HepG2 (cell line): ENCODE data around the gene ABCC10. TPM values are rescaled to one million over a fixed set of nuclear protein-coding genes. Genes with fewer than 3 reads are reported as not detected.

Experiments used
- AHR ChIP-seq: IDR thresholded peaks from 2 replicates; pipeline ENCODE4 v1.6.1; 2018; ENCODE audit warnings: missing genetic modification reagents, missing compliant biosample characterization
- ATF7 ChIP-seq, 2 experiments: fragments of 450-650 bp in 1 of 2; sonication (generic) in 1 of 2; formaldehyde crosslinking in 1 of 2; IDR thresholded peaks; 2 replicates each; pipeline versions ENCODE4 v1.4.0 to v1.6.1; 2016 to 2020; ENCODE audit warnings: antibody characterized with exemption in 1 of 2, mild to moderate bottlenecking in 1 of 2, missing genetic modification reagents in 1 of 2
- ATRX ChIP-seq: sonication (generic); formaldehyde crosslinking; IDR thresholded peaks from 2 replicates; pipeline ENCODE4 v1.4.0; 2020; ENCODE audit warnings: missing genetic modification reagents, borderline replicate concordance
- CC2D1A ChIP-seq: sonication (generic); formaldehyde crosslinking; IDR thresholded peaks from 2 replicates; pipeline ENCODE4 v1.8.1; 2023; ENCODE audit warnings: mild to moderate bottlenecking, missing genetic modification reagents
- ETV6 ChIP-seq: sonication (generic); formaldehyde crosslinking; conservative IDR thresholded peaks from 2 replicates; pipeline ENCODE4 v1.4.0; 2020; ENCODE audit warnings: missing genetic modification reagents
- HOMEZ ChIP-seq: IDR thresholded peaks from 2 replicates; pipeline ENCODE4 v1.6.1; 2016; ENCODE audit warnings: low read depth
- KDM2A ChIP-seq: sonication (generic); formaldehyde crosslinking; IDR thresholded peaks from 2 replicates; pipeline ENCODE4 v1.4.0; 2020; ENCODE audit warnings: low read depth, missing genetic modification reagents, borderline replicate concordance
- MBD4 ChIP-seq: IDR thresholded peaks from 2 replicates; pipeline ENCODE4 v1.6.1; 2012; ENCODE audit warnings: low read length, inconsistent platforms, borderline replicate concordance
- MTF1 ChIP-seq: sonication (generic); formaldehyde crosslinking; IDR thresholded peaks from 2 replicates; pipeline ENCODE4 v1.5.0; 2020; ENCODE audit warnings: missing genetic modification reagents
- PITX1 ChIP-seq: sonication (generic); formaldehyde crosslinking; IDR thresholded peaks from 2 replicates; pipeline ENCODE4 v1.5.1; 2020; ENCODE audit warnings: mild to moderate bottlenecking, missing genetic modification reagents
- RBM22 ChIP-seq: fragments of 200-400 bp; formaldehyde crosslinking; optimal IDR thresholded peaks from 2 replicates; pipeline ENCODE3; 2017; ENCODE audit warnings: mild to moderate bottlenecking, low read length, moderate library complexity
- TSC22D2 ChIP-seq: sonication (generic); formaldehyde crosslinking; IDR thresholded peaks from 2 replicates; pipeline ENCODE4 v1.5.1; 2020; ENCODE audit warnings: missing genetic modification reagents, mild to moderate bottlenecking, borderline replicate concordance
- ZBTB14 ChIP-seq: sonication (generic); formaldehyde crosslinking; IDR thresholded peaks from 2 replicates; pipeline ENCODE4 v1.4.0; 2020; ENCODE audit warnings: missing genetic modification reagents
- ZC3H13 ChIP-seq: sonication (generic); formaldehyde crosslinking; IDR thresholded peaks from 2 replicates; pipeline ENCODE4 v1.8.1; 2023; ENCODE audit warnings: mild to moderate bottlenecking, missing genetic modification reagents, moderate library complexity
- ZFP36L2 ChIP-seq: sonication (generic); formaldehyde crosslinking; IDR thresholded peaks from 2 replicates; pipeline ENCODE4 v1.4.0; 2020; ENCODE audit warnings: missing genetic modification reagents
- ZKSCAN1 ChIP-seq: fragments of 150-350 bp; IDR thresholded peaks from 2 replicates; pipeline ENCODE4 v1.6.1; 2014; ENCODE audit warnings: low read length
- ZNF138 ChIP-seq: sonication (generic); formaldehyde crosslinking; IDR thresholded peaks from 2 replicates; pipeline ENCODE4 v1.5.0; 2020; ENCODE audit warnings: mild to moderate bottlenecking, low read depth, missing genetic modification reagents
- ZNF350 ChIP-seq: sonication (generic); formaldehyde crosslinking; IDR thresholded peaks from 2 replicates; pipeline ENCODE4 v1.4.0; 2020; ENCODE audit warnings: mild to moderate bottlenecking, low read depth, missing genetic modification reagents, borderline replicate concordance
- ZNF570 ChIP-seq: sonication (generic); formaldehyde crosslinking; IDR thresholded peaks from 2 replicates; pipeline ENCODE4 v1.4.0; 2020; ENCODE audit warnings: mild to moderate bottlenecking, missing genetic modification reagents, borderline replicate concordance
- ZNF670 ChIP-seq: sonication (generic); formaldehyde crosslinking; IDR thresholded peaks from 2 replicates; pipeline ENCODE4 v1.8.0; 2022; ENCODE audit warnings: mild to moderate bottlenecking, missing genetic modification reagents, borderline replicate concordance
- ZNF780A ChIP-seq: sonication (generic); formaldehyde crosslinking; IDR thresholded peaks from 2 replicates; pipeline ENCODE4 v1.8.0; 2022; ENCODE audit warnings: mild to moderate bottlenecking, missing genetic modification reagents, moderate library complexity
- ZZZ3 ChIP-seq: sonication (generic); formaldehyde crosslinking; IDR thresholded peaks from 2 replicates; pipeline ENCODE4 v1.4.0; 2020; ENCODE audit warnings: missing genetic modification reagents, mild to moderate bottlenecking, borderline replicate concordance
- polyA plus RNA-seq, 8 experiments: library from polyadenylated mRNA; depleted of rRNA in 3 of 8; stranded (reverse) in 7 of 8; unstranded in 1 of 8; fragments of >200 nt; fragmentation: Illumina TruSeq in 4 of 8; extraction: Trizol in 4 of 8; gene quantifications; 2 replicates each; pipeline versions ENCODE4 v1.2.1 to v1.2.3, GENCODE V29; 2011 to 2016; ENCODE audit warnings: low read depth in 4 of 8, missing spikeins in 1 of 8, mixed read lengths in 1 of 8; ENCODE audit not compliant: insufficient read depth in 1 of 8
- total RNA-seq, 5 experiments: library from RNA; depleted of rRNA; stranded (reverse); fragments of >200 nt; fragmentation: Illumina TruSeq; extraction: Trizol; gene quantifications; 2 replicates each; pipeline ENCODE4 v1.2.3, GENCODE V29; 2016; ENCODE audit warnings: low read depth in 1 of 5
- TF ChIP-seq, protein P1 (sequence below): fragments of 450-650 bp; IDR thresholded peaks from 2 replicates; pipeline ENCODE4 v1.6.1; 2017; ENCODE audit warnings: mild to moderate bottlenecking
- TF ChIP-seq, protein P2 (sequence below): sonication (generic); formaldehyde crosslinking; IDR thresholded peaks from 2 replicates; pipeline ENCODE4 v1.8.1; 2023; ENCODE audit warnings: mild to moderate bottlenecking, missing genetic modification reagents

ABCC10 gene
- total and polyA plus RNA-seq, 2 of the 13 experiments (the other 11 are each of a cell fraction or from before 2014, with no cell fraction given), result 16.0 to 24.3 TPM

DNA sequence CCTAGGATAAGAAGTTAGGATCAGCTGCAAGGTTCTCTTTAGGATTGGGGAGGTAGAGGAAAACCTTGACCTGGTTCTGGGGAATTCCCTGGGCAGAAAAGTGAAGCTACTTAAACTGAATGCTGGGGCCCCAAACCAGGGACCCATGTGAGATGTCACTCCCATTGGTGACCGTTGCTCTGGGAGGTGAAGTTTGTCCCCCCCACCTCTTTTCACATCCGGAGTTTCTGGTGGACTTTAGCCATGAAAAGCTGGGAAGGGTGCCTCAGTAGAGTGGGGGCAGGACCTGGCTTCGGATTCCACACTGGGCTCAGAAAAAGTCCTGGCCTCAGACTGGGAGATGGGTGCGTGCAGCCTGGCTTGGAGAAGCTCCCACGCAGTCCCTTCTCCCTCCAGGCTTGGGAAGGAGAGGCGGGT is 63.2 kb downstream of the ABCC10 start (continued):
- TF ChIP-seq HOMEZ, result peak; percentile 95
- TF ChIP-seq PITX1 (CRISPR knock-in tag), result no peak; the same call in 1 of the 2 replicates
- TF ChIP-seq RBM22, result no peak
- no peak for TF ChIP-seq ZNF780A (CRISPR knock-in tag)
- TF ChIP-seq ZNF138, result no peak
- no peak; the same call in 1 of the 2 replicates for TF ChIP-seq KDM2A (CRISPR knock-in tag)
- no peak for TF ChIP-seq ZZZ3 (CRISPR knock-in tag)
- TF ChIP-seq, protein P1, sequence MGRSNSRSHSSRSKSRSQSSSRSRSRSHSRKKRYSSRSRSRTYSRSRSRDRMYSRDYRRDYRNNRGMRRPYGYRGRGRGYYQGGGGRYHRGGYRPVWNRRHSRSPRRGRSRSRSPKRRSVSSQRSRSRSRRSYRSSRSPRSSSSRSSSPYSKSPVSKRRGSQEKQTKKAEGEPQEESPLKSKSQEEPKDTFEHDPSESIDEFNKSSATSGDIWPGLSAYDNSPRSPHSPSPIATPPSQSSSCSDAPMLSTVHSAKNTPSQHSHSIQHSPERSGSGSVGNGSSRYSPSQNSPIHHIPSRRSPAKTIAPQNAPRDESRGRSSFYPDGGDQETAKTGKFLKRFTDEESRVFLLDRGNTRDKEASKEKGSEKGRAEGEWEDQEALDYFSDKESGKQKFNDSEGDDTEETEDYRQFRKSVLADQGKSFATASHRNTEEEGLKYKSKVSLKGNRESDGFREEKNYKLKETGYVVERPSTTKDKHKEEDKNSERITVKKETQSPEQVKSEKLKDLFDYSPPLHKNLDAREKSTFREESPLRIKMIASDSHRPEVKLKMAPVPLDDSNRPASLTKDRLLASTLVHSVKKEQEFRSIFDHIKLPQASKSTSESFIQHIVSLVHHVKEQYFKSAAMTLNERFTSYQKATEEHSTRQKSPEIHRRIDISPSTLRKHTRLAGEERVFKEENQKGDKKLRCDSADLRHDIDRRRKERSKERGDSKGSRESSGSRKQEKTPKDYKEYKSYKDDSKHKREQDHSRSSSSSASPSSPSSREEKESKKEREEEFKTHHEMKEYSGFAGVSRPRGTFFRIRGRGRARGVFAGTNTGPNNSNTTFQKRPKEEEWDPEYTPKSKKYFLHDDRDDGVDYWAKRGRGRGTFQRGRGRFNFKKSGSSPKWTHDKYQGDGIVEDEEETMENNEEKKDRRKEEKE, result no peak
- no peak for TF ChIP-seq ZFP36L2 (CRISPR knock-in tag)
- TF ChIP-seq ZC3H13 (CRISPR knock-in tag), result 0 out of 2 replicates have a peak, but pooled peaks have one; percentile 72
- no peak for TF ChIP-seq ATRX
- no peak; the same call in 1 of the 2 replicates for TF ChIP-seq ZNF350 (CRISPR knock-in tag)
- no peak for TF ChIP-seq ZKSCAN1
- TF ChIP-seq ZNF670 (CRISPR knock-in tag), result no peak
- TF ChIP-seq ZBTB14 (CRISPR knock-in tag), result no peak
- no peak for TF ChIP-seq ZNF570 (CRISPR knock-in tag)
- TF ChIP-seq ATF7 (IDR thresholded peaks at IDR 0.05), result no peak
- no peak for TF ChIP-seq ATF7 (CRISPR knock-in tag; IDR thresholded peaks at IDR 0.05)
- no peak for TF ChIP-seq ETV6
- no peak for TF ChIP-seq MTF1 (CRISPR knock-in tag)
- no peak for TF ChIP-seq MBD4
- TF ChIP-seq TSC22D2 (CRISPR knock-in tag), result no peak; the same call in 1 of the 2 replicates
- no peak for TF ChIP-seq CC2D1A (CRISPR knock-in tag)
- TF ChIP-seq AHR (CRISPR knock-in tag), result no peak
- TF ChIP-seq, protein P2, sequence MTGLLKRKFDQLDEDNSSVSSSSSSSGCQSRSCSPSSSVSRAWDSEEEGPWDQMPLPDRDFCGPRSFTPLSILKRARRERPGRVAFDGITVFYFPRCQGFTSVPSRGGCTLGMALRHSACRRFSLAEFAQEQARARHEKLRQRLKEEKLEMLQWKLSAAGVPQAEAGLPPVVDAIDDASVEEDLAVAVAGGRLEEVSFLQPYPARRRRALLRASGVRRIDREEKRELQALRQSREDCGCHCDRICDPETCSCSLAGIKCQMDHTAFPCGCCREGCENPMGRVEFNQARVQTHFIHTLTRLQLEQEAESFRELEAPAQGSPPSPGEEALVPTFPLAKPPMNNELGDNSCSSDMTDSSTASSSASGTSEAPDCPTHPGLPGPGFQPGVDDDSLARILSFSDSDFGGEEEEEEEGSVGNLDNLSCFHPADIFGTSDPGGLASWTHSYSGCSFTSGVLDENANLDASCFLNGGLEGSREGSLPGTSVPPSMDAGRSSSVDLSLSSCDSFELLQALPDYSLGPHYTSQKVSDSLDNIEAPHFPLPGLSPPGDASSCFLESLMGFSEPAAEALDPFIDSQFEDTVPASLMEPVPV (CRISPR knock-in tag), result no peak
